NB4 (cell line): Measurements from ENCODE around the gene KLHL17.

Experiments
- DNase-seq: peaks from one replicate; pipeline ENCODE4 v3.0.0; 2010; ENCODE audit warnings: low read depth
- H3K4me3 ChIP-seq: one replicate; pipeline ENCODE4 v1.5.1; 2011; ENCODE audit warnings: mild to moderate bottlenecking, low read depth, low read length, moderate library complexity
- MYC ChIP-seq: IDR thresholded peaks from 2 replicates; pipeline ENCODE4 v1.6.1; 2011; ENCODE audit warnings: low read depth, low read length
- POLR2A ChIP-seq: IDR thresholded peaks from 2 replicates; pipeline ENCODE4 v1.6.1; 2011; ENCODE audit warnings: mild to moderate bottlenecking; ENCODE audit not compliant: insufficient read length; ENCODE audit errors: extremely low read depth
- TF ChIP-seq, protein P1 (sequence below): IDR thresholded peaks from one replicate; pipeline ENCODE4 v1.5.1; 2012; ENCODE audit warnings: low read depth, low read length
- TF ChIP-seq, protein P2 (sequence below): IDR thresholded peaks from 2 replicates; pipeline ENCODE4 v1.6.1; 2011; ENCODE audit warnings: low read depth, low read length

The KLHL17 gene

DNA sequence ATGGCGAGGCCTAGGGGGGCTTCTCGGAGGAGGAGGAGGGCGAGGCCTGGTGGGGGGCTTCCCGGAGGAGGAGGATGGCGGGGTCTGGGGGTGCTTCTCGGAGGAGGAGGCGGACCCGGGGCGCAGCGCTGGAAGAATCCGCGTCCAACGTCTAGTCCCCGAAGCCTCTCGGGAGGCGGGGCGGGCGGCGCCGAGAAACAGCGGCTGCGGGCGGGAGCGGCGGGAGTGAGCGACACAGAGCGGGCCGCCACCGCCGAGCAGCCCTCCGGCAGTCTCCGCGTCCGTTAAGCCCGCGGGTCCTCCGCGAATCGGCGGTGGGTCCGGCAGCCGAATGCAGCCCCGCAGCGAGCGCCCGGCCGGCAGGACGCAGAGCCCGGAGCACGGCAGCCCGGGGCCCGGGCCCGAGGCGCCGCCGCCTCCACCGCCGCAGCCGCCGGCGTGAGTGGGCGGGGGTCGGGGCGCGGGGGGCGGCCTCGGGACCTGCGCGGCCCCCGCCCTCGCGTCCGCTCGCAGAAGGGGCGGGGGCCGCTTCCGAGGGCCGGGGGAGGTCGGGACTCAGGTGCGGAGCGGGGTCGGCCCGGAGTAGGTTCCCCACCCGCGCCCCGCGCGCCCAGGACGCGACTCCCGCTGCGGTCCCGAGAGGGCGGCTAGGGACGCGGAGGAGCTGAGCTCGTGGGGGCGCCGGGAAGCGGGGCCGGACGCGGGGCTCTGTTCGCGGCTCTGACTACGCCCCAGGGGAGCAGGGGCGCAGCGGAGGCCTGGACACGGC lies at the start of gene KLHL17:
TSS of gene KLHL17 (plus strand) at position 222 of the 769 bp plus-strand sequence. CDS start at position 332, 110 bp downstream.
- peak; percentile 79 for DNase-seq
- no peak within 1 kb of the TSS for H3K4me3 ChIP-seq

DNA sequence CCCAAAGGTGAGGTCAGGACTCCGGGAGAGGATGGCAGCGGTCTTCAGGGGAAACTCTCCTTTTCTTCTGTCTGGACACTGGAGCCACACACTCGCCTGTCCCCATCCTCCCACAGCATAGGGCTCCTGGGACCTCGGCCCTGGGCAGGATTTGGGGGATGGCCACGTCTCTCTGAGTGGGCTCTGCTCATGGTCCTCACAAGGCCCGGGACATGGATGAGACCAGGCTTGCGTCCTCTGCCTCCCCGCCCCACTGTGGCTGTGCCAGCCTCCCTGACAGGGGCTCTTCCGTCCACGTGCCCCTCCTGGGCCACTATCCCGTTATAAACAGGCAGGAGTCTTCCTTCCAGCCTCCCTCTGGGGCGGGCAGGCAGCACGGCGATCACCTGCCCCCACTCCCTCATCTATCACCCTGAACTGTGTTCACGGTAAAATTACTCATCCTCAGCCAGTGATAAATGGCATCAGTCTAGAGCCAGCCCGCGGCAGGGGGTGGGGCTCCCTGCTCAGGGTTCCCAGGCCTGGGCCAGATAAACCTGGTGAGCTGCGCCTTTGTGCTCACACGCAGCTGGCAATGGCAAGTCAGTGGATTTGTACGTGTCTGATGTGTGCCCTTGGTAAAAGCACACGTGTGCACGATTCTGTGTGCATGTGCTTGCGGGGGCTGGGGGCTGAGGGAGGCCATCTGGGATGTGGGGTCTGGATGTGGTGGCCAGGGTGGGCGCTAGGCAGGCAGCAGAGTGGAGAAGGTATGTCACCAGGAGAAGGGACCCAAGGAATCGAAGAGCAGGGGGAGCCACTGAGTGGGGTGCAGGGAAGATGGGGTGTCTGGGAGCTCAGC lies 49.3 kb upstream of the KLHL17 start:
- DNase-seq: no peak
- no peak overlapping the region for H3K4me3 ChIP-seq
- TF ChIP-seq, protein P1, sequence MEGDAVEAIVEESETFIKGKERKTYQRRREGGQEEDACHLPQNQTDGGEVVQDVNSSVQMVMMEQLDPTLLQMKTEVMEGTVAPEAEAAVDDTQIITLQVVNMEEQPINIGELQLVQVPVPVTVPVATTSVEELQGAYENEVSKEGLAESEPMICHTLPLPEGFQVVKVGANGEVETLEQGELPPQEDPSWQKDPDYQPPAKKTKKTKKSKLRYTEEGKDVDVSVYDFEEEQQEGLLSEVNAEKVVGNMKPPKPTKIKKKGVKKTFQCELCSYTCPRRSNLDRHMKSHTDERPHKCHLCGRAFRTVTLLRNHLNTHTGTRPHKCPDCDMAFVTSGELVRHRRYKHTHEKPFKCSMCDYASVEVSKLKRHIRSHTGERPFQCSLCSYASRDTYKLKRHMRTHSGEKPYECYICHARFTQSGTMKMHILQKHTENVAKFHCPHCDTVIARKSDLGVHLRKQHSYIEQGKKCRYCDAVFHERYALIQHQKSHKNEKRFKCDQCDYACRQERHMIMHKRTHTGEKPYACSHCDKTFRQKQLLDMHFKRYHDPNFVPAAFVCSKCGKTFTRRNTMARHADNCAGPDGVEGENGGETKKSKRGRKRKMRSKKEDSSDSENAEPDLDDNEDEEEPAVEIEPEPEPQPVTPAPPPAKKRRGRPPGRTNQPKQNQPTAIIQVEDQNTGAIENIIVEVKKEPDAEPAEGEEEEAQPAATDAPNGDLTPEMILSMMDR: no peak
- TF ChIP-seq MYC (no peak), POLR2A (no peak)
- TF ChIP-seq, protein P2, sequence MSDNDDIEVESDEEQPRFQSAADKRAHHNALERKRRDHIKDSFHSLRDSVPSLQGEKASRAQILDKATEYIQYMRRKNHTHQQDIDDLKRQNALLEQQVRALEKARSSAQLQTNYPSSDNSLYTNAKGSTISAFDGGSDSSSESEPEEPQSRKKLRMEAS: no peak

More for the DNA sequence above, at the start of gene KLHL17:
- no peak for TF ChIP-seq MYC
- TF ChIP-seq POLR2A: no peak
- TF ChIP-seq, protein P2: 0 out of 2 replicates have a peak, but pooled peaks have one; percentile 10

DNA sequence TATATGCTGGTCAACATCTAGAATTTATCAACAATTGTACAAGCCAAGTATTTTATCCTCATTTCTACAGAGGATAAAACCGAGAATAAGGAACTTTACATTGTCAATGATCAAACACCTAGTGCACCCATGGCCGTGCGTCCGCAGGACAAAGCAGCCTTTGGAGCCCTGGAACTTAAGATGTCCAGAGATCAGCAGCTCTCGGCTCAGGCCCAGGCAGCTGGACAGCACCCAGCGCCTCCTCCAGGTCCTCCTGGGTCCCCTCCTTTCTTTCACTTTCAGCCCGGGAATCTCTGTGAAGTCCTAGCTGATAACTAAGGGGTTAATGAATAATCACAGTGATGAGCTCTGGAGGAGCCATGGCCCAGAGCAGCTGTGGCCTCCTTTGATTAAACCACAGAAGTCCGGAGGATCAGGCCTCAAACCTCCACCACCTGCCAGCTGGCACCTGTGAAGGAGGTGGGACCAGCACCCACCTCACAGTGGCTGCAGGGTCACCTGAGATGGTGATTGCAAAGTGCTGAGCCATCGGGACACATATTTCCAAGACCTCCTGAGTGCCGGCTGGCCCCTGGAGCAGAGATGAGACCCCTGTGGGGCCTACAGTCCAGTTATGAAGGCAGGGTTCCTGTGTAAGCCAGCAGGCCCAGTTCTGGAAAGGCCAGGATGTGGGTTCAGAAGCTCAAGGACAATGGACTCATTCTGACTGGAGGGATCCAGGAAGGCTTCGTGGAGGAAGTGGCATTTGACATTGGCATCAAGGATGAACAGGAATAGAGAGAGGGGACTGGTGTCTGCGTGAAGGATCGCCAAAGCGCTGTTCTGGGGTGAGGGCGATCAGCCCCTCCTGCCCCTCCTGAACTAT lies 48.3 kb upstream of the KLHL17 start:
- TF ChIP-seq MYC (no peak), POLR2A (no peak)
- TF ChIP-seq, protein P1: no peak
- TF ChIP-seq, protein P2: no peak
- no peak for DNase-seq
- H3K4me3 ChIP-seq: no peak overlapping the region

DNA sequence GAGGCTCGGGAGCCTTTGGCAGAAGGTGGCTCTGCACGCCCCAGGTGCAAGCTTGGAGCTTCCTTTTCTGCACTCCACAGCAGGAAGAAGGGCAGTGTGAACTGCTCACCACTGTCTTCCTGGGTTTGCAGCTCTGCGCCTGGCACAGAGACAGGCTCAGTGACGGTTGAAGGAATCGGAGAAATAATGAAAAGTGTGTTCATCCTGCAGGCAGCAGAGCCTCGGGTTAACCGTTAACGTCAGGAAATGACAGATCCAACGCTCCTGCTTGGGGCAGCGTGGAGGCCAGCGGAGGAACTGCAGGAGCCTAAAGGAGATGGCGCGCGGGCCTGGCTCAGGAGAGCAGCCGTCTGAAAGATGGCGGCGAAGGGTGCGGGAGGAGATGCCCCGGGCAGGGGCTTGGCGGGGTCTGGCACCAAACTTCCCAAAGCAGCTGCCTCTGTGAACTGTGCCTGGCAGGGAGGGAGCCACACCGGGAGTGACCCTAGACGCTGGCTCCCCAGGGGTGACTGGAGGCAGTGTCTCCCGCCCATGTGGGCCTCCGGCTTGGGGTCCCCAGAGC lies 47.6 kb upstream of the KLHL17 start:
- peak; percentile 63 for DNase-seq
- TF ChIP-seq MYC: no peak
- TF ChIP-seq, protein P1: peak; percentile 3
- H3K4me3 ChIP-seq: no peak overlapping the region

DNA sequence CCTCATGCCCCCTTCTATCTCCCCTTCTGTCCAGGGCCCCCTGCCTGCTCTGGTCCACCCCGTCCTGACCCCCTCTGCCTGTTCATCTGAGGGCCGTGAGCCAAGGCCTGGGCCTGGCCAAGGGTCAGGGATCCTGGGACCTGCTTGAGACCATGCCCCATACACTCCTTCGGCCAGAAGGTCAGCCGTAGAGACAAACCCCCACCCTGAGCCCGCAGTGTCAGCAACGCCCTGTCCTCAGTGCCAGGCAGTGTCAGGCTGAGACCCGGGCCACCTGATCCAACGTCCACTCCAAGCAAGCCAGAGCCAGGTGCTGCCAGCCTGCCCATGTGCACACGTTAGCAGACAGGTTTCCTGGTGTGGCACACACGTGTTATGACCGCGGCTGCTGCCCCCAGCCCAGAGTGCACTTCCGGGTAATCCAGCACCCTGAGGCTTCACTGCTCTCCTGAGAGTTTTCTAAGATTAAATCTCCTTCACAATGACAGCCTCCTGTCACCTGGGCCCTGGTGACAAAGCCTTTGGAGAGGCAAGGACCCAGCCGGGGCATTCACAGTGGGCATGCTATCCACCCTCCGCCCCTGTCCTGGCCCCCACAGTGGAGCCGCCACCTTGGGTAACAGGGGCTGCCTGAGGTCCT lies 46.8 kb upstream of the KLHL17 start:
- no peak overlapping the region for H3K4me3 ChIP-seq
- TF ChIP-seq MYC (no peak), POLR2A (no peak)
- TF ChIP-seq, protein P1: no peak
- TF ChIP-seq, protein P2: no peak
- no peak for DNase-seq
